Suprapubic skin (tissue), 4 donors: Measurements from ENCODE around the gene PPP1R2B. TPM values are rescaled to one million over a fixed set of nuclear protein-coding genes. Genes with fewer than 3 reads are reported as not detected.

Experiments
- DNase-seq, 2 donors: peaks; one replicate each; pipeline ENCODE4 v3.0.0-alpha.2; 2019; ENCODE audit warnings: low spot score in 2 of 2
- H3K27ac ChIP-seq: fragments of 200-600 bp; sonication (generic); one replicate; pipeline ENCODE4 v1.5.1; 2019
- H3K27me3 ChIP-seq: fragments of 200-600 bp; sonication (generic); one replicate; pipeline ENCODE4 v1.5.1; 2019
- H3K36me3 ChIP-seq: fragments of 200-600 bp; sonication (generic); one replicate; pipeline ENCODE4 v1.5.1; 2019
- H3K4me1 ChIP-seq: fragments of 200-600 bp; sonication (generic); one replicate; pipeline ENCODE4 v1.5.1; 2019
- H3K4me3 ChIP-seq: fragments of 200-600 bp; sonication (generic); one replicate; pipeline ENCODE4 v1.5.1; 2019; ENCODE audit warnings: mild to moderate bottlenecking
- H3K9me3 ChIP-seq: fragments of 200-600 bp; sonication (generic); one replicate; pipeline ENCODE4 v1.5.1; 2019
- EP300 ChIP-seq: sonication (generic); formaldehyde crosslinking; IDR thresholded peaks from one replicate; pipeline ENCODE4 v1.6.1; 2017; ENCODE audit warnings: antibody characterized with exemption
- POLR2A ChIP-seq, 2 donors: fragments of 450-650 bp; IDR thresholded peaks; one replicate each; pipeline ENCODE4 v1.6.1; 2017; ENCODE audit warnings: antibody characterized with exemption in 2 of 2, mild to moderate bottlenecking in 2 of 2, moderate library complexity in 2 of 2
- POLR2AphosphoS5 ChIP-seq, 3 donors: sonication (generic); formaldehyde crosslinking; IDR thresholded peaks; one replicate each; pipeline ENCODE4 v1.6.1; 2017; ENCODE audit warnings: antibody characterized with exemption in 3 of 3
- WGBS: methylation state at CpG from one replicate; pipeline ENCODE4 v1.1.5; 2018; 5-methylcytosine and 5-hydroxymethylcytosine counted together
- total RNA-seq, 4 donors: library from RNA; depleted of rRNA; stranded (reverse); fragments of >200 nt; gene quantifications; one replicate each; pipeline ENCODE4 v1.1.0, GENCODE V29; 2016
- TF ChIP-seq, protein P1 (sequence below), 2 donors: fragments of 200-600 bp in 1 of 2; fragments of 450-650 bp in 1 of 2; sonication (generic) in 1 of 2; IDR thresholded peaks; one replicate each; pipeline ENCODE4 v1.5.1; 2016 to 2019; ENCODE audit warnings: antibody characterized with exemption in 2 of 2, mild to moderate bottlenecking in 1 of 2, moderate library complexity in 1 of 2

Gene PPP1R2B
- total RNA-seq = under 1 TPM in 1 of 4 donors, not detected in 3; 0.38 TPM

DNA sequence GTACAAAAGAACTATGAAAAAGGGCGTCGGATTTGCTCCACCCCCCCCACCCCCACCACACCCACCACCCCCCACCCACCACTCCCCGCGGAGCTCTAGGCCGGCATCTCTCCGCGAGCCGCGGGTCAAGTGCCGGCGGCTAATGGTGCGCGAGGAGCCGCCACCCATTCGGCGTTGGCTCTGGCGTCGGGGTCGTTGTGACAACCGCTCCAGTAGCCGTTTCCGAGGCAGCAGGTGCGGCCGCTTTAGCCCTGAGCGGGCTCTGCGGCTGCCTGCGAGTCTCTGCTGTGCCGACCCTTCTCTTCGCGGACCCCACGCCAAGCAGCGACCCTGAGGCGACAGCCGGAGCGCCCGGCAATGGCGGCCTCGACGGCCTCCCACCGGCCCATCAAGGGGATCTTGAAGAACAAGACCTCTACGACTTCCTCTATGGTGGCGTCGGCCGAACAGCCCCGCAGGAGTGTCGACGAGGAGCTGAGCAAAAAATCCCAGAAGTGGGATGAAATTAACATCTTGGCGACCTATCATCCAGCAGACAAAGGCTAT lies at the start of gene PPP1R2B:
TSS of gene PPP1R2B (plus strand) at position 90 of the 546 bp plus-strand sequence. CDS start at position 358, 268 bp downstream.
- no peak for DNase-seq
- Histone ChIP-seq H3K4me3 (no peak within 1 kb of the TSS), H3K36me3 (no peaks in the 10 kb centered on the region), H3K4me1 (no peaks in the 10 kb centered on the region), H3K9me3 (peaks cover under 1% of the 10 kb centered on the region), H3K27ac (no peak within 1 kb of the TSS), H3K27me3 (no peaks in the 10 kb centered on the region)
- 55% methylated on average over 43 of the region's 48 CpGs for WGBS
- TF ChIP-seq EP300 = no peak
- TF ChIP-seq POLR2A (IDR thresholded peaks at IDR 0.05) = no peak
- TF ChIP-seq POLR2AphosphoS5 (IDR thresholded peaks at IDR 0.05) = no peak
- TF ChIP-seq, protein P1, sequence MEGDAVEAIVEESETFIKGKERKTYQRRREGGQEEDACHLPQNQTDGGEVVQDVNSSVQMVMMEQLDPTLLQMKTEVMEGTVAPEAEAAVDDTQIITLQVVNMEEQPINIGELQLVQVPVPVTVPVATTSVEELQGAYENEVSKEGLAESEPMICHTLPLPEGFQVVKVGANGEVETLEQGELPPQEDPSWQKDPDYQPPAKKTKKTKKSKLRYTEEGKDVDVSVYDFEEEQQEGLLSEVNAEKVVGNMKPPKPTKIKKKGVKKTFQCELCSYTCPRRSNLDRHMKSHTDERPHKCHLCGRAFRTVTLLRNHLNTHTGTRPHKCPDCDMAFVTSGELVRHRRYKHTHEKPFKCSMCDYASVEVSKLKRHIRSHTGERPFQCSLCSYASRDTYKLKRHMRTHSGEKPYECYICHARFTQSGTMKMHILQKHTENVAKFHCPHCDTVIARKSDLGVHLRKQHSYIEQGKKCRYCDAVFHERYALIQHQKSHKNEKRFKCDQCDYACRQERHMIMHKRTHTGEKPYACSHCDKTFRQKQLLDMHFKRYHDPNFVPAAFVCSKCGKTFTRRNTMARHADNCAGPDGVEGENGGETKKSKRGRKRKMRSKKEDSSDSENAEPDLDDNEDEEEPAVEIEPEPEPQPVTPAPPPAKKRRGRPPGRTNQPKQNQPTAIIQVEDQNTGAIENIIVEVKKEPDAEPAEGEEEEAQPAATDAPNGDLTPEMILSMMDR (IDR thresholded peaks at IDR 0.05) = no peak

DNA sequence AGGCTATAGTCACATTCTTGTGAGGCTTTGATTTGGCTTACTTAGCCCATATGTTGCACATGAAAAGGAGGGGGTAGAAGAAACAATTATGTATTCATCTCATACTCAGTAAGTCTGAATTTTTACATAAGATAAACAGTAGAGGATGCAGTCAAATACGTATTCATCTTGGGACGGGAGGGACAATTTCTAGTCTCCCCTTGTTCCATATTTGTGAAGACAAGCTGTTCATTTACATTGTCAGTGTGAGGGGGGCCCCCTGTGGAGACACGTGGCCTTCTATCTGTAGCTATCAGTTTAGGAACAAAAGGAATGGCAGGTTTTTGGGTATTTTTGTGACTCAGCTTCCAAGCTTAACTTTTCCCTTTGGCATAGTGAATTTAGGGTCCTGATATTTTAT lies 49.2 kb upstream of the PPP1R2B start:
- no peak overlapping the region for H3K27ac ChIP-seq
- DNase-seq = no peak
- H3K36me3 ChIP-seq = no peaks in the 10 kb centered on the region
- H3K4me1 ChIP-seq = no peaks in the 10 kb centered on the region
- no peak overlapping the region for H3K4me3 ChIP-seq
- TF ChIP-seq, protein P1 (IDR thresholded peaks at IDR 0.05) = no peak
- no peak for TF ChIP-seq POLR2A (IDR thresholded peaks at IDR 0.05)
- TF ChIP-seq POLR2AphosphoS5 (IDR thresholded peaks at IDR 0.05) = no peak
- no peak for TF ChIP-seq EP300
- H3K9me3 ChIP-seq = no peaks in the 10 kb centered on the region
- H3K27me3 ChIP-seq = no peaks in the 10 kb centered on the region
- WGBS = 64% methylated on average over 3 of the region's 3 CpGs

DNA sequence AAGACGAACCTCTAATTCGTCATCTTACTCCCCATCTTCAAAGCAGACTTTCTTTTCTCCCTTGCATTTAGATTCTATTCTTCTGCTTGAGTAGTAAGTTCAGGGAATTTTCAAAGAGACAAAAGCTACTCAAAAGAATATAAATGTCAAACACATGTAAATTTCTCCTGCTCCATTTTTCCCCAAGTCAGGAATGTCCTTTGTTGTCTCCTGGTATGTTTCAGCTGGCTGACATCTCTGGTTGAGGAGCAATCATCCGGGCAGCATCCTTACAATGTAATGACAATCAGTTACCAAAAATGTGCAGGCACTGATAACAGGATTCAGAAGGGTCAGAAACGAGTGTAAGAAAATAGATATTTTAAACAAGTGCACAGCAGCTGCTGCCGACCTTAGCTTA lies 47.6 kb upstream of the PPP1R2B start:
- no peak for DNase-seq
- 79% methylated on average over 5 of the region's 5 CpGs for WGBS
- Histone ChIP-seq H3K36me3 (no peaks in the 10 kb centered on the region), H3K27me3 (no peaks in the 10 kb centered on the region), H3K9me3 (peaks cover 3% of the 10 kb centered on the region), H3K4me3 (no peak overlapping the region), H3K27ac (no peak overlapping the region), H3K4me1 (no peaks in the 10 kb centered on the region)
- TF ChIP-seq POLR2A (IDR thresholded peaks at IDR 0.05) = no peak
- no peak for TF ChIP-seq EP300
- no peak for TF ChIP-seq POLR2AphosphoS5 (IDR thresholded peaks at IDR 0.05)
- TF ChIP-seq, protein P1 (IDR thresholded peaks at IDR 0.05) = no peak

DNA sequence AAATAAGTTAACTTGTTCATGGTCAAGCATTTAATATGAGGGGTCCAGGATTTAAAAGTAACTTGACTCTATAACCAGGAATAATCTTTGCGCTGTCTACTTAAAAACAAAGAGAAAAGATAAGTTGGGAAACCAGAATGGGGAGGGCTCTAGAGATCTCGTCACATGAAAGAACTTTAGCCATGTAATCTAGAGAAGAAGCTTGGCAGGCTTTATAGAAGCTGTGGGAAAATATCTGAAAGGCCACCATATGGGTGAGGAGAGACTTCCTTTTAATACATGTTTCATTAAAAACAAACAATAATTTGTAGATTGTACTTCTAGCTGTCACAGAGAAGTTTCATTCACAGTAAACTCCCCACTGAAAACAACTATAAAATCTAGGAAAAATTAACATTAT lies 46.7 kb upstream of the PPP1R2B start:
- H3K27me3 ChIP-seq = no peaks in the 10 kb centered on the region
- H3K4me1 ChIP-seq = no peaks in the 10 kb centered on the region
- H3K9me3 ChIP-seq = peaks cover 3% of the 10 kb centered on the region
- no peak overlapping the region for H3K27ac ChIP-seq
- WGBS = 64% methylated on average over 2 of the region's 2 CpGs
- H3K4me3 ChIP-seq = no peak overlapping the region
- no peaks in the 10 kb centered on the region for H3K36me3 ChIP-seq
- TF ChIP-seq, protein P1 (IDR thresholded peaks at IDR 0.05) = no peak
- no peak for TF ChIP-seq POLR2AphosphoS5 (IDR thresholded peaks at IDR 0.05)
- no peak for TF ChIP-seq EP300
- TF ChIP-seq POLR2A (IDR thresholded peaks at IDR 0.05) = no peak
- DNase-seq = no peak

DNA sequence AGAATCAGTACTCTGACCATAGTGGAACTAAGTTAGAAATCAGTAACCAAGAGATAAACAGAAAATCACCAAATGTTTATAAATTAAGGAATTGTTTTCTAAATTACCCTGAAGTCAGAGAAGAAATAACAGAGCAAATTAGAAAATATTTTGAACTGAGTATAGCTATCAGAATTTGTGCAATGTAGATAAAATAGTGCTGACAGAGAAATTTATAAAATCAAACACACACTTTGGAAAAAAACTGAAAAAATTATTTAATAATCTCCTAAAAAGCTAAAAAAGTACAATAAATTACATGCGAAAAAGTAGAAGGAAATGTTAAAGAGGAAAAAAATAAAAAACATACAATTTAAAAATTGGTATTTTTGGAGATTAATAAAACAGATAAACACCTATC lies 37.1 kb upstream of the PPP1R2B start:
- no peak for DNase-seq
- Histone ChIP-seq H3K36me3 (no peaks in the 10 kb centered on the region), H3K4me3 (no peak overlapping the region), H3K27ac (no peak overlapping the region), H3K27me3 (no peaks in the 10 kb centered on the region), H3K4me1 (no peaks in the 10 kb centered on the region), H3K9me3 (no peaks in the 10 kb centered on the region)
- 91% methylated on average over 1 of the region's 1 CpG for WGBS
- no peak for TF ChIP-seq POLR2AphosphoS5 (IDR thresholded peaks at IDR 0.05)
- no peak for TF ChIP-seq EP300
- no peak for TF ChIP-seq POLR2A (IDR thresholded peaks at IDR 0.05)
- TF ChIP-seq, protein P1 (IDR thresholded peaks at IDR 0.05) = no peak
